Measurements from ENCODE around the gene GNL1. TPM values are rescaled to one million over a fixed set of nuclear protein-coding genes. Genes with fewer than 3 reads are reported as not detected.

GNL1 gene
- total and polyA plus RNA-seq, 4 donors, result 41.0 to 68.5 (median 54.6) TPM

DNA sequence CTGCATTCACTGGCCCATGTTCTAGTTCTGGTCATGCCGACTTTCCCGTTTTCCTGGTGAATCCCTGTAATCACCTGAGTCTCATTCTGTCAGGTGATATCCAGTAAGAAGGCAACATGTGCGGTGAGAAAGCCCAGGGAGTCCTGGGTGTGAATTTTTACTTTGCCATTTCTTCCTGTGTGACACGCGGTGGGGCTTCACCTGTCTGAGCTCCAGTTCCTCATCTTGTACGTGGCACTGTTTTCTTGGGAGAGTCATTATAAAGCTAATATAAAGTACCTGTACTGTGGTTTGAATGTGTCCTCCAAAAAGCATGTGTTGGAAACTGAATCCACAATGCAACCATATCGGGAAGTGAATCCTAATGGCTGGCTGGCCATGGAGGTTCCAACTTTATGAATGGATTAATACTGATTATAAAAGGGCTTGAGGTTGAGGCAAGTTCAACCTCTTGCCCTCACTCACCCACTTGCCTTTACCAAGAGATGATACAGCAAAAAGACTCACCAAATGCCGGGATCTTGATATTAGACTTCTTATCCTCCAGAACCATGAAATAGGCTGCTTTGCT is 61.9 kb downstream of the GNL1 start:
- peaks cover 4 to 34% (median 11%) of the 10 kb centered on the region in 4 donors for H3K36me3 ChIP-seq (ENCODE audit: control insufficient read depth in 4 of 4, insufficient read depth in 4 of 4, low read length in 4 of 4)
- peaks cover 0 to 17% (median 6%) of the 10 kb centered on the region in 5 donors for H3K4me1 ChIP-seq (ENCODE audit: control insufficient read depth in 5 of 5, insufficient read depth in 5 of 5, low read length in 5 of 5)
- ATAC-seq (ENCODE audit: insufficient read depth, low FRiP score) (no peak), DNase-seq (no peak)
- H3K4me3 ChIP-seq, result no peak overlapping the region
- H3K9ac ChIP-seq (ENCODE audit: insufficient read depth in 1 of 2, low read length in 2 of 2), result no peak overlapping the region
- peak overlapping the region in 1 of 2 donors; percentile 56 for H3K27ac ChIP-seq (ENCODE audit: low read depth in 1 of 2, low read length in 1 of 2)
- WGBS, 2 donors, result 68 to 74% methylated on average over 8 of the region's 8 CpGs
- H3K9me3 ChIP-seq (ENCODE audit: control insufficient read depth in 4 of 4, insufficient read depth in 3 of 4, low read length in 3 of 4), result peaks cover 0 to 3% (median 0%) of the 10 kb centered on the region in 4 donors
- H3K27me3 ChIP-seq (ENCODE audit: control insufficient read depth in 3 of 3, insufficient read depth in 3 of 3, low read length in 2 of 3), result peaks cover 0 to 4% (median 0%) of the 10 kb centered on the region in 3 donors
- TF ChIP-seq, protein P1, sequence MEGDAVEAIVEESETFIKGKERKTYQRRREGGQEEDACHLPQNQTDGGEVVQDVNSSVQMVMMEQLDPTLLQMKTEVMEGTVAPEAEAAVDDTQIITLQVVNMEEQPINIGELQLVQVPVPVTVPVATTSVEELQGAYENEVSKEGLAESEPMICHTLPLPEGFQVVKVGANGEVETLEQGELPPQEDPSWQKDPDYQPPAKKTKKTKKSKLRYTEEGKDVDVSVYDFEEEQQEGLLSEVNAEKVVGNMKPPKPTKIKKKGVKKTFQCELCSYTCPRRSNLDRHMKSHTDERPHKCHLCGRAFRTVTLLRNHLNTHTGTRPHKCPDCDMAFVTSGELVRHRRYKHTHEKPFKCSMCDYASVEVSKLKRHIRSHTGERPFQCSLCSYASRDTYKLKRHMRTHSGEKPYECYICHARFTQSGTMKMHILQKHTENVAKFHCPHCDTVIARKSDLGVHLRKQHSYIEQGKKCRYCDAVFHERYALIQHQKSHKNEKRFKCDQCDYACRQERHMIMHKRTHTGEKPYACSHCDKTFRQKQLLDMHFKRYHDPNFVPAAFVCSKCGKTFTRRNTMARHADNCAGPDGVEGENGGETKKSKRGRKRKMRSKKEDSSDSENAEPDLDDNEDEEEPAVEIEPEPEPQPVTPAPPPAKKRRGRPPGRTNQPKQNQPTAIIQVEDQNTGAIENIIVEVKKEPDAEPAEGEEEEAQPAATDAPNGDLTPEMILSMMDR (IDR thresholded peaks at IDR 0.05; ENCODE audit: control extremely low read depth, extremely low read depth), result no peak

DNA sequence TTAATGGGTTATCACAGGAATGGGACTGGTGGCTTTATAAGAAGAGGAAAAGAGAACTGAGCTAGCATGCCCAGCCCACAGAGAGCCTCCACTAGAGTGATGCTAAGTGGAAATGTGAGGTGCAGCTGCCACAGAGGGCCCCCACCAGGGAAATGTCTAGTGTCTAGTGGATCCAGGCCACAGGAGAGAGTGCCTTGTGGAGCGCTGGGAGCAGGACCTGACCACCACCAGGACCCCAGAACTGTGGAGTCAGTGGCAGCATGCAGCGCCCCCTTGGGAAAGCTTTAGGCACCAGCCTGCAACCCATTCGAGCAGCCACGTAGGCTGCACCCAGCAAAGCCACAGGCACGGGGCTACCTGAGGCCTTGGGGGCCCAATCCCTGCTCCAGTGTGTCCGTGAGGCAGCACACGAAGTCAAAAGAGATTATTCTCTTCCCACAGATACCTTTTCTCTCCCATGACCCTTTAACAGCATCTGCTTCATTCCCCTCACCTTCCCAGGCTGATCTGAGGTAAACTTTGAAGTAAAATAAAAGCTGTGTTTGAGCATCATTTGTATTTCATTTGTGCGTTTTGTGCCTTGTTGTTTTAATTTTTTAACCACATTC is 62.5 kb downstream of the GNL1 start:
- peaks cover 0 to 3% (median 0%) of the 10 kb centered on the region in 4 donors for H3K9me3 ChIP-seq (ENCODE audit: control insufficient read depth in 4 of 4, insufficient read depth in 3 of 4, low read length in 3 of 4)
- peaks cover 0 to 17% (median 6%) of the 10 kb centered on the region in 5 donors for H3K4me1 ChIP-seq (ENCODE audit: control insufficient read depth in 5 of 5, insufficient read depth in 5 of 5, low read length in 5 of 5)
- ATAC-seq (ENCODE audit: insufficient read depth, low FRiP score) (no peak), DNase-seq (no peak)
- H3K27ac ChIP-seq (ENCODE audit: low read depth in 1 of 2, low read length in 1 of 2), result peak overlapping the region in 1 of 2 donors; percentile 43
- no peak overlapping the region for H3K9ac ChIP-seq (ENCODE audit: insufficient read depth in 1 of 2, low read length in 2 of 2)
- TF ChIP-seq, protein P1 (IDR thresholded peaks at IDR 0.05; ENCODE audit: control extremely low read depth, extremely low read depth), result no peak
- H3K4me3 ChIP-seq, result peak overlapping the region; percentile 1
- 64 to 73% methylated on average over 8 of the region's 8 CpGs for WGBS, 2 donors
- H3K27me3 ChIP-seq (ENCODE audit: control insufficient read depth in 3 of 3, insufficient read depth in 3 of 3, low read length in 2 of 3), result peaks cover 0 to 4% (median 0%) of the 10 kb centered on the region in 3 donors
- peaks cover 4 to 34% (median 11%) of the 10 kb centered on the region in 4 donors for H3K36me3 ChIP-seq (ENCODE audit: control insufficient read depth in 4 of 4, insufficient read depth in 4 of 4, low read length in 4 of 4)

DNA sequence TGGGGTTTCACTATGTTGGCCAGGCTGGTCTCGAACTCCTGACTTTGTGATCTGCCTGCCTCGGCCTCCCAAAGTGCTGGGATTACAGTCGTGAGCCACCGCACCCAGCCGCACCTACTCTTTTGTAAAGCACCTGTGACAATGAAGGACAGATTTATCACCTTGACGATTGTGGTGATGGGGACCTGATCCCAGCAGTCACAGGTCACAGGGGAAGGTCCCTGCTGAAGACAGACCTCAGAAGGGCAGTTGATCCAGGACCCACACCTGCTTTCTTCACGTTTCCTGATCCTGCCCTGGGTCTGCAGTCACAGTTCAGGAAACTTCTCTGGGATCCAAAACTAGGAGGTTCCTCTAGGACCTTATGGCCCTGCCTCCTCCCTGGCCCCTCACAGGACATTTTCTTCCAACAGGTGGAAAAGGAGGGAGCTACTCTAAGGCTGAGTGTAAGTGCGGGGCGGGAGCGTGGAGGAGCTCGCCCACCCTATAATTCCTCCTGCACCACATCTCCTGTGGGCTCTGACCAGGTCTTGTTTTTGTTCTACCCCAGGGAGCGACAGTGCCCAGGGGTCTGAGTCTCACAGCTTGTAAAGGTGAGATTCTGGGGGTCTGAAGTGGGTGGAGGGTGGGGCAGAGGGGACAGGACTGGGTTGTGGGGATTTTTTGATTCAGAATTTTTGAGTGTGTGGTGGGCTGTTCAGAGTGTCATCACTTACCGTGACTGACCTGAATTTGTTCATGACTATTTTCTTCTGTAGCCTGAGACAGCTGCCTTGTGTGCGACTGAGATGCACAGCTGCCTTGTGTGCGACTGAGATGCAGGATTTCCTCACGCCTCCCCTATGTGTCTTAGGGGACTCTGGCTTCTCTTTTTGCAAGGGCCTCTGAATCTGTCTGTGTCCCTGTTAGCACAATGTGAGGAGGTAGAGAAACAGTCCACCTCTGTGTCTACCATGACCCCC is 64.0 kb downstream of the GNL1 start:
- Histone ChIP-seq H3K27ac (ENCODE audit: low read depth in 1 of 2, low read length in 1 of 2) (peak overlapping the region in 1 of 2 donors; percentile 40), H3K9me3 (ENCODE audit: control insufficient read depth in 4 of 4, insufficient read depth in 3 of 4, low read length in 3 of 4) (peaks cover 0 to 3% (median 0%) of the 10 kb centered on the region in 4 donors), H3K4me1 (ENCODE audit: control insufficient read depth in 5 of 5, insufficient read depth in 5 of 5, low read length in 5 of 5) (peaks cover 0 to 17% (median 6%) of the 10 kb centered on the region in 5 donors), H3K4me3 (peak overlapping the region; percentile 52), H3K36me3 (ENCODE audit: control insufficient read depth in 4 of 4, insufficient read depth in 4 of 4, low read length in 4 of 4) (peaks cover 4 to 34% (median 11%) of the 10 kb centered on the region in 4 donors), H3K27me3 (ENCODE audit: control insufficient read depth in 3 of 3, insufficient read depth in 3 of 3, low read length in 2 of 3) (peaks cover 0 to under 1% (median 0%) of the 10 kb centered on the region in 3 donors), H3K9ac (ENCODE audit: insufficient read depth in 1 of 2, low read length in 2 of 2) (no peak overlapping the region)
- TF ChIP-seq, protein P1 (IDR thresholded peaks at IDR 0.05; ENCODE audit: control extremely low read depth, extremely low read depth), result no peak
- no peak for DNase-seq
- ATAC-seq (ENCODE audit: insufficient read depth, low FRiP score), result no peak
- WGBS, 2 donors, result 66 to 72% methylated on average over 16 of the region's 16 CpGs

Small RNAs within 50 kb of the gene (small RNA-seq; reads per million reads assigned to genes)
- 1.8 reads per million, percentile 90 among the genes with 10 or more reads in this experiment for gene MIR877 (ENCODE audit: low replicate concordance)

Other genes starting within 250 kb of the GNL1 start
- gene TRIM39, start 229.6 kb downstream of the GNL1 start, total RNA-seq, result 10 to 100 TPM; 11.7 to 14.2 TPM
- gene TRIM39, start 229.6 kb downstream of the GNL1 start, polyA plus RNA-seq, result 10 to 100 TPM in 1 of 2 donors, 1 to 10 TPM in 1; 9.4 to 10.9 TPM
- gene RPP21, start 211.3 kb downstream of the GNL1 start, total RNA-seq, result 10 to 100 TPM; 13.3 to 37.6 TPM
- gene RPP21, start 211.3 kb downstream of the GNL1 start, polyA plus RNA-seq, result 100 to 1,000 TPM in 1 of 2 donors, 10 to 100 TPM in 1; 60.1 to 141 TPM
- gene HLA-E, start 67.0 kb downstream of the GNL1 start, total RNA-seq, result 100 to 1,000 TPM; 502 to 611 TPM
- gene HLA-E, start 67.0 kb downstream of the GNL1 start, polyA plus RNA-seq, result 1,000 to 10,000 TPM in 1 of 2 donors, 100 to 1,000 TPM in 1; 618 to 1,209 TPM
- 10 to 100 TPM in 1 of 2 donors, 1 to 10 TPM in 1; 8.4 to 10.9 TPM for gene PRR3, start 806 bp upstream of the GNL1 start, total RNA-seq
- 10 to 100 TPM in 1 of 2 donors, 1 to 10 TPM in 1; 8.6 to 11.5 TPM for gene PRR3, start 806 bp upstream of the GNL1 start, polyA plus RNA-seq
- gene ABCF1, start 15.0 kb upstream of the GNL1 start, total RNA-seq, result 10 to 100 TPM; 28.8 to 55.4 TPM
- gene ABCF1, start 15.0 kb upstream of the GNL1 start, polyA plus RNA-seq, result 10 to 100 TPM; 25.8 to 43.5 TPM
- 10 to 100 TPM; 36.9 to 73.4 TPM for gene PPP1R10, start 60.8 kb upstream of the GNL1 start, total RNA-seq
- 10 to 100 TPM; 21.5 to 22.1 TPM for gene PPP1R10, start 60.8 kb upstream of the GNL1 start, polyA plus RNA-seq
- 10 to 100 TPM; 24.9 to 57.2 TPM for gene MRPS18B, start 61.4 kb upstream of the GNL1 start, total RNA-seq
- 10 to 100 TPM; 50.1 to 81.5 TPM for gene MRPS18B, start 61.4 kb upstream of the GNL1 start, polyA plus RNA-seq
- 10 to 100 TPM; 10.1 to 13.3 TPM for gene ATAT1, start 70.4 kb upstream of the GNL1 start, total RNA-seq
- gene ATAT1, start 70.4 kb upstream of the GNL1 start, polyA plus RNA-seq, result 1 to 10 TPM; 5.5 to 5.6 TPM
- gene C6orf136, start 90.6 kb upstream of the GNL1 start, total RNA-seq, result 10 to 100 TPM in 1 of 2 donors, 1 to 10 TPM in 1; 5.1 to 17.4 TPM
- gene C6orf136, start 90.6 kb upstream of the GNL1 start, polyA plus RNA-seq, result 10 to 100 TPM in 1 of 2 donors, 1 to 10 TPM in 1; 9.2 to 26.0 TPM
- 10 to 100 TPM; 28.7 to 31.7 TPM for gene DHX16, start 116.5 kb upstream of the GNL1 start, total RNA-seq
- 10 to 100 TPM; 23.4 to 31.4 TPM for gene DHX16, start 116.5 kb upstream of the GNL1 start, polyA plus RNA-seq
- 10 to 100 TPM; 28.2 to 63.9 TPM for gene PPP1R18, start 130.2 kb upstream of the GNL1 start, total RNA-seq
- gene PPP1R18, start 130.2 kb upstream of the GNL1 start, polyA plus RNA-seq, result 100 to 1,000 TPM in 1 of 2 donors, 10 to 100 TPM in 1; 69.3 to 155 TPM
- gene NRM, start 134.5 kb upstream of the GNL1 start, total RNA-seq, result 10 to 100 TPM in 1 of 2 donors, 1 to 10 TPM in 1; 5.1 to 15.9 TPM
- 10 to 100 TPM; 16.0 to 18.7 TPM for gene NRM, start 134.5 kb upstream of the GNL1 start, polyA plus RNA-seq
- 10 to 100 TPM; 13.7 to 34.0 TPM for gene MDC1, start 160.8 kb upstream of the GNL1 start, total RNA-seq
- 10 to 100 TPM in 1 of 2 donors, 1 to 10 TPM in 1; 9.9 to 11.0 TPM for gene MDC1, start 160.8 kb upstream of the GNL1 start, polyA plus RNA-seq
- 100 to 1,000 TPM; 292 to 403 TPM for gene TUBB, start 163.9 kb upstream of the GNL1 start, total RNA-seq
- 100 to 1,000 TPM; 171 to 303 TPM for gene TUBB, start 163.9 kb upstream of the GNL1 start, polyA plus RNA-seq
- 100 to 1,000 TPM in 1 of 2 donors, 10 to 100 TPM in 1; 88.0 to 171 TPM for gene FLOT1, start 186.2 kb upstream of the GNL1 start, total RNA-seq
- gene FLOT1, start 186.2 kb upstream of the GNL1 start, polyA plus RNA-seq, result 100 to 1,000 TPM; 205 to 474 TPM
- gene IER3, start 188.1 kb upstream of the GNL1 start, total RNA-seq, result 10 to 100 TPM; 16.7 to 37.4 TPM
- gene IER3, start 188.1 kb upstream of the GNL1 start, polyA plus RNA-seq, result 100 to 1,000 TPM in 1 of 2 donors, 10 to 100 TPM in 1; 97.9 to 302 TPM